DMS153 treated with DMSO at 0.1 percent for 48 hours (cell line): ENCODE measurements around the gene IPP.
"Not testable (repeated sequence)": the region's sequence is repeated elsewhere in the genome, so short reads cannot be mapped to it uniquely, and the experiment has no call there.

ENCODE experiments used
- DNase-seq: peaks from one replicate; lab custom pipeline; 2025; ENCODE audit not compliant: unreplicated experiment; lab: John Stamatoyannopoulos, UW

Gene IPP

DNA sequence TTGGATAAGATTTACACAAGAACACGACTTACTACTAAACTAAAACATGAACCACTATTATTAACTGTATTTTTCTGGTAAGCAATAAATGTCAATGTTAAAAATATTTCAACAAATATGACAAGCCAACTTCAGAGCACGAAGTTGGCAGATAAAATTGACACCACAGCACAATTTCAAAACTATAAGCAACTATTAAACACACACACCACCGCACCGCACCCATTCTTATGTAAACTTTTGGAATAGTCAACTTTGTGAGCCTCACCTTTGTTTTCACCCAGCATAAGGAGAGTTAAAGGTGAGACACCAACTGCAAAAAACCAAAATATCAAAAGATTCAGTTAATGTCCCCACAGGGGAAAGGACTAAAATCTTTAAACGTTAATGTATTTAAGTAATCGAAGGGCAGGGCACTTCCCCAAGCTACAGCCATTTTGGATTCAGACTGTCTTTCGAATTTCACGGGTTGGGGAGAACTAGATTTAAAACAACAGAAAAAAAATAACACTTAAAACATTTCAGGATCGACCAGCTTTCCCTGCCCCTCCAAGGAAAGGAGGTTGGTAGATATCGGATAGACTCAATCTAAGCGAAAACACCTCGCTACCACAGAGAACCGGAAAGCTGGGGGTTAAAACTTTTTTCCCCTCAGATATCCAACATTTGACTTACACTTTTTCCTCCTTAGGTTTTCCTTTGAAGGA is 65.0 kb downstream of the IPP start:
- DNase-seq, result peak; percentile 65

GRCh38 chr1:45684402-45684801 is 66.1 kb downstream of the IPP start:
- DNase-seq, result no peak

- no peak for DNase-seq
Observed at GRCh38 chr1:45682942-45683341, 67.5 kb downstream of the IPP start.

- DNase-seq, result no peak
Observed at GRCh38 chr1:45679123-45679522, 71.3 kb downstream of the IPP start.

- DNase-seq, result no peak
Observed at GRCh38 chr1:45678489-45678888, 72.0 kb downstream of the IPP start.

- DNase-seq, result no peak
Observed at GRCh38 chr1:45677751-45678245, 72.7 kb downstream of the IPP start.

DNA sequence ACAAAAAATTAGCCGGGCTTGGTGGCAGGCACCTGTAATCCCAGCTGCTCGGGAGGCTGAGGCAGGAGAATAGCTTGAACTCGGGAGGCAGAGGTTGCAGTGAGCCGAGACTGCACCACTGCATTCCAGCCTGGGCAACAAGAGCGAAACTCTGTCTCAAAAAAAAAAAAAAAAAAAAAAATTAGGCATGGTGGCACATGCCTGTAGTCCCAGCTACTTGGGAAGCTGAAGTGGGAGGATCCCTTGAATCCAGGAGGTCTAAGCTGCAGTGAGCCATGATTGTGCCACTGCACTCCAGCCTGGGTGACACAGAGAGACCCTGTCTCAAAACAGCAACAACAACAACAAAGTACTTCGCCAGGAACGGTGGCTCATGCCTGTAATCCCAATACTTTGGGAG is 73.9 kb downstream of the IPP start:
- not testable (repeated sequence) for DNase-seq

GRCh38 chr1:45674478-45674877 is 76.0 kb downstream of the IPP start:
- DNase-seq, result no peak

- DNase-seq, result no peak
Observed at GRCh38 chr1:45673956-45674355, 76.5 kb downstream of the IPP start.

- DNase-seq, result no peak
Observed at GRCh38 chr1:45669859-45670655, 80.4 kb downstream of the IPP start.

DNA sequence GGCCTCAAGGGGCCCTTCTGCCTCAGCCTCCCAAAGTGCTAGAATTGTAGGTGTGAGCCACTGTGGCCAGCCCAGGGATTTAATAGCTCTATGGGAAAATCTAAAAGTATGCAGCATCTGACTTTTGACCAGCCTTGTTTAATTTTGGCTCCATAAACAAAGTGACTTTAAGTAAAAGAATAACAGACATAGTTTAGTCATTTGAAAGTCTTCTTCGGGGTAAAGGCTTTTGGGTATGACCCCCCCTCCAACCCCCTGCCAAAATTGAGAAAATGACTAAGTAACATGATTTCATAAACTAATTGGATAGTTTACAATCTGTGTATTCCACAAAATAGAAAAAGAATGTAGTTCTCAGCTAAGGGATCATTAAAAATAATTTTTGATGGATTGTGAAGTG is 81.1 kb downstream of the IPP start:
- DNase-seq, result no peak

DNA sequence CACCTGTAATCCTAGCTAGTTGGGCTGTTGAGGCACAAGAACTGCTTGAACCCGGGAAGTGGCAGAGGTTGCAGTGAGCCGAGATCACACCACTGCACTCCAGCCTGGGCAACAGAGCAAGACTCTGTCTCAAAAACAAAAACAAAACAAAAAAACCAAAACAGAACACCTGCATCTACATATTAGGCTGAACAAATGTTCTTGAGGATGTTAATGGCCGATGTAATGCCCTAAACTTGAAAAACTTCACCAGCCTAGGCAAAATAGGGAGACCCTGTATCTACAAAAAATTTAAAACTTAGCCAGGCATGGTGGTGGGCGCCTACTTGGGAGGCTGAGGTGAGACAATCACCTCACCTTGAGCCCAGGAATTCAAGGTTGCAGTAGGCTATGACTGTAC is 81.9 kb downstream of the IPP start:
- no peak for DNase-seq

DNA sequence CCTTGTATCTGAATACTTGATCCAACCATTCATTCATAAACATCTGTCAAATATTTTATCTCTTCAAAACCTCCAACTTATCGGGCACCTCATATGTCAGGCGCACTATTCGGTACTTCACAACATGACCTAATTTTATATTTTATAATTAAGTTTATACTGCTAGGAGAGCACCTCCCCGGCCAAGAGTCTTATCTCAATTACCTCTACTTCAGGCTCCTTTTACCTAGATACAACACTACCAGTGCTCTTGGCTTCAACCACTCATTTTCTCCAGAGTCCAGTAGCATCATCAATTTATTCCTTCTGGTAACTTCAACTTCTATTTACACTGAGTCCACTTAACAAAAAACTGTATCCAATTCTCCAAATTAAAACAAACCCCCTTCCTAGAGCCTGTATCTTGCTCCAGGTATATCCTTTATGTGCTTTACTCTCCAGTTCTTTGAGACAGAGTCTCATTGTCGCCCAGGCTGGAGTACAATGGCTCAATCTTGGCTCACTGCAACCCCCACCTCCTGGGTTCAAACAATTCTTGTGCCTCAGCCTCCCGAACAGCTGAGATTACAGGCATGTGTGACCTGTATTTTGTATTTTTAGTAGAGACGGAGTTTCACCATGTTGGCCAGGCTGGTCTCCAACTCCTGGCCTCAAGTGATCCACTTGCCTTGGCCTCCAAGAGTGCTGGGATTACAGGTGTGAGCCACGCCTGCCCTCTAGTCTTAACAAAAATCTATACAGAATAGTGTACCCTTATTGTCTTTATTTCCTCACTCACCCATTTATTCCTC is 82.9 kb downstream of the IPP start:
- DNase-seq, result no peak

- no peak for DNase-seq
Observed at GRCh38 chr1:45666836-45667235, 83.6 kb downstream of the IPP start.

DNA sequence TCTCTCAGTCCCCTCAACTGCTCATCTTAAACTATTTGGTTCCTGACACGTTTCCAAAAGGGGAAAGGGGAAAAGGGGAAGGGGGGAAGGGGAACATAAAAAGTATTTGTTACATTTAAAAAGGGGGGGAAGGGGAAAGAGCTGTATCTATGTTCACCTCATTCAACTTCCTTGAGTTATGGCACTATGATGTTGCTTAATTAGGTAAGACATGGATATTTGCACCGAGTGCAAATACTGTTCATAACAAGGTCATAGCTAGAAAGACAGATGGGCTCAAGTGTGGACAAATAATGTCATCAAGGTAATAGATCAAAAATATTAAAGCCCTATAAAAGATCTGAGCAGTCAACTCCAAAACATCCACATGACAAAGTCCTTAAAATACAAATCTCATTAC is 90.1 kb downstream of the IPP start:
- DNase-seq, result no peak

DNA sequence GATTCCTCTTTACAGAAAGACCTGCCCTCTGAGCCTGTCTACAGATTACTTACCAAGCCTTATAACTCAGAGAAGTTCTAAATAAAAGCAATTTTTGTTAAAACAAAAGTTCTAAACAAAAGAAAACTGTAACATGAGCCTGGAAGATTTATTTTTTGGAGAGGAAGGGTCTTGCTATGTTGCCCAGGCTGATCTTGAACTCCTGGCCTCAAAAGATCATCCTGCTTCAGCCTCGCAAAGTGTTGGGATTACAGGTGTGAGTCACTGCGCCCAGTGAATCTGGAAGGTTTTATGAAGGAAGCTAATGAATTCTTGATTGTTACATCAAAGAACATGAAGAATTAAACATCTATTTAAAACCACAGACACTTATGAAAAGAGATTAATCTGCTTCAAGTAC is 91.2 kb downstream of the IPP start:
- DNase-seq, result no peak

GRCh38 chr1:45658171-45658570 is 92.3 kb downstream of the IPP start:
- no peak for DNase-seq

- no peak for DNase-seq
Observed at GRCh38 chr1:45656573-45657226, 93.8 kb downstream of the IPP start.

DNA sequence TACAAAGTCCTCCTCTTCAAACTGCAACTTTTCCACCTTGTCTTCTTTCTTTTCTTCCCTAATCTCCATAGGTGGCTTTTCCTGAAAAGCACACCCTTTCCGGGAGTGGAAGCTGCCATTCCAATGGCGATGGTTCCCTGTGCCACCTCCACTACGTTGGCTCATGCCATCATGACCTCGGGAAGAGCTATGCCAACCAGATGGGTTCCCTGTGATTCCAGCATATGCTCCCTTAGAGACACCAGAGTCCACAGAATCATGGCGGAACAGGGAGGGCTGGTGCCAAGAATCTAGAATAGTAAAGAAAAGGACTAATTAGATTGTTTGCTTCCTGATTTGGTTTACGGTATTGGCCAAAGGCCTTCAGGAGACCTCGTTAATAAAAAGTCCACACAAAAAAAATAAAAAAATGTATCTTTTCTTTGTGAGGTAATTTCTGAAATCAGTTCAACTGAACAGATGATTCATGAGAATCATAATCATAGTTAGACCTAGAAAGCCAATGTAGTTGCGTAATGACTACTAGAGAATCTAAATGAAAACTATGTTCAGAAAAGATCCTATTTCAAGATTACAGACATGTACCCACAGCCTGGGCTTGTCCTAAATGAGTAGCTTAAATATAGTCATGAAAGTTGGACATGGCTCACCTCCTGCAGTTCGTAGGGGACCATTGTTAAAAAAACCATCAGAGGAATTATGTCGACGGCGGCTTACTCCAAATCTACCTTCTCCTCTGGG is 95.7 kb downstream of the IPP start:
- no peak for DNase-seq
